HG03520 (cell line): ENCODE data around the gene DYNC1LI2.
A peak's percentile ranks its signal among the peaks of the same experiment; 100 is the strongest.
"Not testable (repeated sequence)": the region's sequence is repeated elsewhere in the genome, so short reads cannot be mapped to it uniquely, and the experiment has no call there.

ENCODE experiments used
- ATAC-seq: cut with Tn5 transposase; IDR thresholded peaks from one replicate; pipeline ENCODE4 v1.9.1; 2021; ENCODE audit warnings: mild to moderate bottlenecking, moderate library complexity; ENCODE audit not compliant: unreplicated experiment

The DYNC1LI2 gene

DNA sequence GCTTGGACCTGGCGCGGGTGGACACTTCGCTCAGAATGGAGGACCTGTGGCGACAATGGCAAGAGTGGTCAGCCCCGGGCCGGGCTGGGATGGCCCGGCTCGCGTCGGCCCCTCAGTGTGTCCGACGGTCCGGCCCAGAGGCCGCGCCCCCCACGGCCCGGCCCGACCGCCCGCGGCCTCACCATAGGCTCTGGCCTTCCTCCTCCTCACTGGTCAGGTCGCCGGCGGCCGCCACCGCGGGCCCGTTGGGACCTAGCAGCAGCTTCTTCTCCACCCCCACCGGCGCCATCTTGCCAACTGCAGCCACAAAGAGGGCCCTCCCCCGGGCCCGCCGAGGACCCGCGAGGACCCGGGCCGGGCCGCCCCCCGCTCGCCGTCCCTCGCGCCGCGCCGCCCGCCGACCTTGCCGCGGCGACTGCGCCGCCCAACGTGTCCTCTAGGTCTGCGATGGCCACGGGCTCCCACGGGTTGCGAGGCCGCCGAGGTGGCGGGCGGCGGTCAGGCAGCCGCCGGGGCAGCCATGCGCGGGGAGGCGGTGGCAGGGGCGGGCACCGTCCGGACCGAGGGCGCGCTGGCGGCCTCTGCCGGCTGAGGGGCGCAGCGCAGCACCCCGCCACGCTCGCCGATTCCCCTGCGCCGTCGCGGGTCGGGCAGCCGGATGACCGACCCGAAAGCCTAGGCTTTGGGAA is at the start of gene DYNC1LI2:
DYNC1LI2 (minus strand) TSS at position 307 of the 689 bp plus-strand sequence; CDS start at position 289, 18 bp downstream.
- ATAC-seq, result peak; percentile 81

- no peak for ATAC-seq
Measured at GRCh38 chr16:66800856-66801255, 49.4 kb upstream of the DYNC1LI2 start.

DNA sequence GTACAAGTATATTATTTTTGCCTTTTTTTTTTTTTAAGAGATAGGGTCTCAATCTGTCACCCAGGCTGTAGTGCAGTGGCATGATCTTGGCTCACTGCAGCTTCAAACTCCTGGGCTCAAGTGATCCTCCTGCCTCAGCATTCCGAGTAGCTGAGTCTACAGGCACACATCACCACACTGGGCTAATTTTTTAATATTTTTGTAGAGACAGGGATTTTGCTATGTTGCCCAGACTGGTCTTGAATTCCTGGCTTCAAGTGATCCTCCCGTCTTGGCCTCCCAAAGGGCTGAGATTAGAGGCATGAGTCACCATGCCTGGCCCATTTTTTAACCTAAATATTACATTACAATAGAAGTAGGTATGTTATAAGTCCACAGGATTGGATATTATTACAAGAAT is 46.8 kb upstream of the DYNC1LI2 start:
- ATAC-seq, result no peak

- not testable (repeated sequence) for ATAC-seq
Measured at GRCh38 chr16:66793984-66794383, 42.6 kb upstream of the DYNC1LI2 start.

GRCh38 chr16:66790130-66790733 is 38.8 kb upstream of the DYNC1LI2 start:
- no peak for ATAC-seq

DNA sequence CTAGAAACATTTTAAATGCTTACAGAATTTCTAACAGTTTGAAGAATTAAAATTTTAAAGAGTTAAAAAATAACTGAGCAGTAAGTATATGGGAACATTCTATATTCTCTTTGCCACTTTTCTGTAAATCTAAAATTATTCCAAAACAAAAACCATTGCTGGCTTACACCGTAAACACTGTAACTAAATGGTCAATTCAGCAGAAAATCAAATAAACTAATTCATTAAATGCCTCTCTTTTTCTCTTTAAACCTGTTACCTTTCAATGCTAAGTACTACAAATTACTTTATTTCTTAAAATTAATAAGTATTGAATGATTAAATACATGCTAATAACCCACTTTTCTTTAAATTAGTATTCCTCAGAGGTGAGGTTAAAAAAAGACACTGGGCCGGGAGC is 36.0 kb upstream of the DYNC1LI2 start:
- ATAC-seq, result no peak

GRCh38 chr16:66786551-66786950 is 35.1 kb upstream of the DYNC1LI2 start:
- ATAC-seq, result no peak

DNA sequence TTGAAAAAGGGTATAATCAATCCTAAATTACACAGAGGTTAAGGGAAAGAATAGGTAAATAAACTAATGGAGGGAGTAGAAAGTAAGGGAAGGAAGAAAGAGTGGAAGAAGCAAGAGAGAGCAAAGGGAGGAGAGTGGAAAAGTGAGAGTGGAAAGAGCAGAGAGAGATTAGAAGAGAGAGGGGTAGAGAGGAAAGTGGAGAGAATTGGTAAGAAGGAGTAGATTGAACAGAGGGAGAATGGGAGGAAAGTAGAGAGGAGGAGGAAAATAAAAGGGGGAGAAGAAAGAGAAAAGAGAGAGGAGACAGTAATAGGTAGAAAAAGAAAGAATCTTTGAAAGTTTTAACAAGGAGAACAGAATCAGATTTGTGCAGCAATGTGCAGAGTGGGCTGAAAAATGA is 25.0 kb upstream of the DYNC1LI2 start:
- ATAC-seq, result no peak

DNA sequence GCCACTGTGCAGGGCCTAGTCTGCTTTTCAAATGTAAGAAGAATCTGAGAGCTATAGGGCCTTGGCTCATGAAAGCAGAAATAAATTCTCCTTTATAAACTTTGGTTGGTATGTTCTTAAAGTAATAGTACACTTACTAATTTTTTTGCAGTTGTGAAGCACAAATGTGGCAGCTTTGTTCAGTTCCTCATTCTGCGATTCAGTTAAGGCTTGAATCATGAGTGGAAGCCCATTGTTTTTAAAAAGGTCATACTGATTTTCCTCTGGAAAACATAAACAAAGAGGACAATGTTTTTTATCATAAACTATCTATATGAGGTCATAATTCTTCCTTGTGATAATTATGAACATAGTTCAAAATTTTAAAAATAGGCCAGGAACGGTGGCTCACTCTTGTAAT is 23.6 kb upstream of the DYNC1LI2 start:
- ATAC-seq, result no peak

DNA sequence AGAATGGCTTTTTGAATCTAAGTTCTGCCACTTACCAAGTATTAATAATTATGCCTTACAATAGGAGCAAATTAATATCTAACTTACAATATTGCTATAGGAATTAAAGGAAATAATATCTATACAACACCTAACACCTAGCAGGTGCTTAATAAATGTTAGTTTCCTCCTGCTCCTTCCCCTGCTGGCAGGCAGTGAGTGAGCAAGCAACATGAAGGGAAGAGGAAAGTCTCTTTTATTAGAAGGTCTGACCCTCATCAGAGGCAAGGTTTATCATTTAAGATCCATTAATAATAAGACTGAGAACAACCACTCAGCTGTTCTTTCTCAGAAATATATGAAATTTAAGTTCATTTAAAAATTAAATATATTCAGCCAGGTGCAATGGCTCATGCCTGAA is 6.7 kb upstream of the DYNC1LI2 start:
- ATAC-seq, result no peak

DNA sequence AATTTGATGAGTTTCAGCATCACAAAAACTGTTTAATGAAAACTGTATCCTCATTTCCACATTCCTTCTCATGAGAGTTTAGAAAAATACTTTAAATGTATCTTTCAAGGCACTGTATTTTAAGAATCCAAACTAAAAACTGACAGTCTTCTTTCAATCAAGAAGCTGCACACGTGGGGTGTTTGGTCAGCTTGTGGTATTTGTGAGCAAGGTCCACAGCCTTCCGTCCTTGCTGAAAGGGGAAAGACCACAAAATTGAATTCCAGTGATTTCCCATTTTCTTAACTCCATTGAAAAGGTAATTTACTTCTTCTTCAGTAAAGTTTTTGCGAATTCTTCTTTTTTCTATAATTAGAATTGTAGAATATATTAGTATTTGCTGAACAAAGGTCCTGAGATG is 3.4 kb upstream of the DYNC1LI2 start:
- ATAC-seq, result no peak

DNA sequence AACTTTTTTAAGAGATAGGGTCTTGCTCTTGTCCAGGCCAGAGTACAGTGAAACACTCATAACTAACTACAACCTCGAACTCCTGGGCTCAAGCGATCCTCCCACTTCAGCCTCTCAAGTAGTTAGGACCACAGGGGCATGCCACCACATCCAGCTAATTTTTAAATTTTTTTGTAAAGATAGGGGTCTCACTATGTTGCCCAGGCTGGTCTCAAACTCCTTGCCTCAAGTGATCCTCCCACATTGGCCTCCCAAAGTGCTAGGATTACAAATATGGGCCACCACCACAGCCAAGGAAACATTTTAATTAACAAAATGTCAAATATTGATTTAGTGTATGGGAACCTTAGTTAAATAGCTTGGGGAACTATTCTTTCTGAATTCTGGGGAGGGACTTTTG is 2.8 kb upstream of the DYNC1LI2 start:
- no peak for ATAC-seq

- ATAC-seq, result no peak
Measured at GRCh38 chr16:66752958-66753357, 1.5 kb upstream of the DYNC1LI2 start.

DNA sequence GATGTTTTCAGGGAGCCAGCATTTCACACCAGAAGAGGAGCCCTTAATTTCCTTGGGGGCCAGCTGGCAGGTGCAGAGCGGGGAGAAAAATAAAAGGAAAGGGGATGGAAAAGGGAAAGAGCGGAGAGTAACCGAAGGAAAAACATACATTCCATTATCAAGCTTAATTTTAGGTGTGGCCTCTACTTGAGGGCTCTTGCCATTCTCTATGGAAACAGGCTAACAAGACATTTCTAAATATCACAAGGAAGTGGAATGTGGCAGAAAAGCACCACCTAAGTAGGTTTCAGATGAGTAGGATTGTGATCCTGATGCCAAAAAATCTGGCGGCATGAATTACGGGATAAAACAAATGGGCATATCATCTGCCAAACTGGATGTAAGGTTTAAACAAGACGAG is 970 bp upstream of the DYNC1LI2 start:
- ATAC-seq, result no peak

DNA sequence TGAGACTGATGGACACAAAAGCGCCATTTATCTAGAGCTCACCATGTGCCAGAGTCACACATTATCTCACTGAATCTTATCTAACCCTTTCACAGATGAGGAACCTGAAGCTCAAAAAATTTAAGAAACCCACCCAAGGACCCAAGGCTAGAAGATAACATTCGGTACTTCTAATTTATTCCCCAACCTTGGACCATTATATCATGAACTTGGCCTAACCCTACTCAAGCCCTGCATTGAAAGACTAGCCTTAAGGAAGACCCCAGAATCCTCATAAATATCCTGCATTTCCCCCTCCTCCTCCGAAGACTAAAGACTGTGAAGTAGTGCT is 548 bp upstream of the DYNC1LI2 start:
- no peak for ATAC-seq

DNA sequence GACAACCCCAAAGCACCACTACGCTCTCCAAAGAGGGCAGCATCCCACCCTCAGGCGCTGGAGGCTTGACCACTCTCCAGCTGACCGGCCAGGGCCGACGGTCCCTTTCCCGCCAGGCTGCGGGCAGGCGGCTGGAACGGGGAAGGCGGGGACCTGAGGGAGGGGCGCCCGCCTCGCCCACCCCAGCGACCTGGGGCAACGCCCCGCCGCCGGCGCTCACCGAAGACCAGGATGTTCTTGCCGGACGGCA is 431 bp downstream of the DYNC1LI2 start:
- ATAC-seq, result peak; percentile 8

GRCh38 chr16:66750279-66751052 is 943 bp downstream of the DYNC1LI2 start:
- no peak for ATAC-seq

- no peak for ATAC-seq
Measured at GRCh38 chr16:66746682-66747081, 4.7 kb downstream of the DYNC1LI2 start.

DNA sequence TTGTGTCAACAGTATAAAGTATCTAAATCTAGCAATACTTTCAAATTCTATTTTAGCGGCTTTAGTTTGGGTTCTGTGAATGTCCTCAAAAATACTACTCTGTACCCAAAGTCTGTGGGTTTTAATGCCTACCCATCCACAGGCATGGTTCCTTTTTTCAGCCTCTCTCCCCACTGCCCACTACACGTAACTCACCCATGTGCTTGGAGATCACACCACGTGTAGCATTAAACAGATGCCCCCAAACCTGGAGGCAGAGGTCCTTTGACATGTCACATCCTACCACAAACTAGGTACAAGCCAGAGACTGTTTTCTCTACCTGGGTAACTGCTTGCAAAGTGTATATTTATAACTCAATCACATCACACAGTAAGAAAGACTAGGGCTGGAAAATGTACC is 5.4 kb downstream of the DYNC1LI2 start:
- ATAC-seq, result no peak

- ATAC-seq, result no peak
Measured at GRCh38 chr16:66741950-66742808, 9.2 kb downstream of the DYNC1LI2 start.

GRCh38 chr16:66741169-66741900 is 10.1 kb downstream of the DYNC1LI2 start:
- no peak for ATAC-seq
